ENCODE data around the gene SPTBN5. TPM values are rescaled to one million over a fixed set of nuclear protein-coding genes. Genes with fewer than 3 reads are reported as not detected.
A peak's percentile ranks its signal among the peaks of the same experiment; 100 is the strongest.

The SPTBN5 gene
- total RNA-seq, 2 donors from 2014 or later = 2.0 to 2.8 TPM

DNA sequence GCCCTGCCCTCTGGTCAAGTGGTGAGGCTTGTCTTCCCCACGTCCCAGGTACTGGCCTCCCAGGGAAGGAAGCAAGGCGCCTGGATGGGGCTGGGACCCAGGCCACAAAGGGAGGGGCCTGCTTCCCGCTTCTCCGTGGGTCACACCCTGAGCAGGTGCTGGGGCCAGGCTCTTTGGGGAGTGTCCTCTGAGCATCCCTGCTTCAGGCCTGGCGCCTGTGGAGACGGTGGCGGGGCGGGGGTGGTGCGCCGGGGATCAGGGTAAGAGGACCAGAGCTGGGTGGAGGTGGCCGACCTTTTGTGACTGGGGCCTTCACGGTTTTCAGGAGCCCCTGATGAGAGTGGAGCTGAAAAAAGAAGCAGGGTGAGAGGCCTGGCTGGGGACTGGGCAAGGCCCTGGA is 51.6 kb downstream of the SPTBN5 start:
- Histone ChIP-seq H3K27me3 (ENCODE audit: control insufficient read depth, insufficient read depth, low read length, poor library complexity, severe bottlenecking) (no peaks in the 10 kb centered on the region), H3K4me1 (ENCODE audit: control insufficient read depth, insufficient read depth, low read length) (no peaks in the 10 kb centered on the region), H3K4me3 (ENCODE audit: low read length) (no peak overlapping the region), H3K36me3 (ENCODE audit: control insufficient read depth, insufficient read depth, low read length) (no peaks in the 10 kb centered on the region), H3K9ac (ENCODE audit: extremely low read depth, low read length, poor library complexity, severe bottlenecking) (no peak overlapping the region), H3K9me3 (ENCODE audit: control insufficient read depth, low read length) (no peaks in the 10 kb centered on the region), H3K27ac (ENCODE audit: low read depth, low read length) (no peak overlapping the region)
- H3K9me3 Mint-ChIP-seq = no peaks in the 10 kb centered on the region
- no peaks in the 10 kb centered on the region for H3K4me1 Mint-ChIP-seq
- 86 to 94% methylated on average over 5 to 12 of the region's 12 CpGs for WGBS, 2 experiments (ENCODE audit: insufficient coverage in 1 of 2, insufficient read length in 1 of 2)
- no peak overlapping the region for H3K4me3 Mint-ChIP-seq
- H3K27me3 Mint-ChIP-seq (ENCODE audit: insufficient read depth) = no peaks in the 10 kb centered on the region
- TF ChIP-seq, protein P1, sequence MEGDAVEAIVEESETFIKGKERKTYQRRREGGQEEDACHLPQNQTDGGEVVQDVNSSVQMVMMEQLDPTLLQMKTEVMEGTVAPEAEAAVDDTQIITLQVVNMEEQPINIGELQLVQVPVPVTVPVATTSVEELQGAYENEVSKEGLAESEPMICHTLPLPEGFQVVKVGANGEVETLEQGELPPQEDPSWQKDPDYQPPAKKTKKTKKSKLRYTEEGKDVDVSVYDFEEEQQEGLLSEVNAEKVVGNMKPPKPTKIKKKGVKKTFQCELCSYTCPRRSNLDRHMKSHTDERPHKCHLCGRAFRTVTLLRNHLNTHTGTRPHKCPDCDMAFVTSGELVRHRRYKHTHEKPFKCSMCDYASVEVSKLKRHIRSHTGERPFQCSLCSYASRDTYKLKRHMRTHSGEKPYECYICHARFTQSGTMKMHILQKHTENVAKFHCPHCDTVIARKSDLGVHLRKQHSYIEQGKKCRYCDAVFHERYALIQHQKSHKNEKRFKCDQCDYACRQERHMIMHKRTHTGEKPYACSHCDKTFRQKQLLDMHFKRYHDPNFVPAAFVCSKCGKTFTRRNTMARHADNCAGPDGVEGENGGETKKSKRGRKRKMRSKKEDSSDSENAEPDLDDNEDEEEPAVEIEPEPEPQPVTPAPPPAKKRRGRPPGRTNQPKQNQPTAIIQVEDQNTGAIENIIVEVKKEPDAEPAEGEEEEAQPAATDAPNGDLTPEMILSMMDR (conservative IDR thresholded peaks at IDR 0.05) = no peak
- peak overlapping the region; percentile 30 for H3K27ac Mint-ChIP-seq
- H3K36me3 Mint-ChIP-seq (ENCODE audit: low read depth) = peaks cover 11% of the 10 kb centered on the region
- no peak for DNase-seq

DNA sequence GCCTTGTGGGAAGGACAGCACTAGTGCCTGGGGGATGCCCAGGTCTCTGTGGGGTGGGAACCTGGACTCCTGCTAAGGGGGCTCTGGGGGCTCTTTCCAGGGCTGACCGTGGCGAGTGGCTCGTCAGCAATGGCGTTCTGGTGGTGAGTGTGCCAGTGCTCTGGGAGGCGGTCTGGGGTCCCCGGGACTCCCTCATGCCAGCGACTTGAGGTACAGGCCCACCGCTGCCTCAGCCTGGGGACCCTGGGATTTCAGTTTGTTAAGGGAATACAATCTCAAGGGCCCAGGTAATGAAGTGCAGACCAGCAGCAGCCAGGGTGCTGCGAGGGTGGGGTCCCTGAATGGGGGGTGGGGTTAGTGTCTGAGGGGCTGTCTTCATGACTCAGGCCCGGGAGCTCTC is 52.7 kb downstream of the SPTBN5 start:
- Histone ChIP-seq H3K27ac (ENCODE audit: low read depth, low read length) (no peak overlapping the region), H3K27me3 (ENCODE audit: control insufficient read depth, insufficient read depth, low read length, poor library complexity, severe bottlenecking) (no peaks in the 10 kb centered on the region), H3K36me3 (ENCODE audit: control insufficient read depth, insufficient read depth, low read length) (no peaks in the 10 kb centered on the region), H3K4me3 (ENCODE audit: low read length) (no peak overlapping the region), H3K9me3 (ENCODE audit: control insufficient read depth, low read length) (no peaks in the 10 kb centered on the region), H3K9ac (ENCODE audit: extremely low read depth, low read length, poor library complexity, severe bottlenecking) (no peak overlapping the region), H3K4me1 (ENCODE audit: control insufficient read depth, insufficient read depth, low read length) (no peaks in the 10 kb centered on the region)
- H3K27ac Mint-ChIP-seq = no peak overlapping the region
- H3K4me1 Mint-ChIP-seq = no peaks in the 10 kb centered on the region
- TF ChIP-seq, protein P1 (conservative IDR thresholded peaks at IDR 0.05) = no peak
- no peaks in the 10 kb centered on the region for H3K27me3 Mint-ChIP-seq (ENCODE audit: insufficient read depth)
- no peak overlapping the region for H3K4me3 Mint-ChIP-seq
- H3K9me3 Mint-ChIP-seq = no peaks in the 10 kb centered on the region
- WGBS, 2 experiments (ENCODE audit: insufficient coverage in 1 of 2, insufficient read length in 1 of 2) = 94% methylated on average over 6 to 10 of the region's 10 CpGs
- DNase-seq = no peak
- peaks cover 14% of the 10 kb centered on the region for H3K36me3 Mint-ChIP-seq (ENCODE audit: low read depth)

DNA sequence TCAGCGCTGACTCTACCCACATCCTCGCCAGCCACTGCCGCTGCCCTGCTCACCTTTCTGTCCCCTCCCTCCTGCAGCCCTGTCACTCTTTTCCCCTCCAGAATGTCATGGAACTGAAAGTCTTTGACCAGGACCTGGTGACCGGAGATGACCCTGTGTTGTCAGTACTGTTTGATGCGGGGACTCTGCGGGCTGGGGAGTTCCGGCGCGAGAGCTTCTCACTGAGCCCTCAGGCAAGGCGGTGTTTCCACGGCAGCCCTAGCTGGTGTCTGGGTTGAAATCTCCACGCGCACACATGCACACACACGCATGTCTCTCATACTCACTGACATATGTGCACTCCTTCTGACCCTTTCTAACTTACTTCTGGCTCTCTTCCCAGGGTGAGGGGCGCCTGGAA is 53.2 kb downstream of the SPTBN5 start:
- Mint-ChIP-seq H3K27me3 (ENCODE audit: insufficient read depth) (no peaks in the 10 kb centered on the region), H3K27ac (peak overlapping the region; percentile 44)
- 87 to 93% methylated on average over 10 to 15 of the region's 15 CpGs for WGBS, 2 experiments (ENCODE audit: insufficient coverage in 1 of 2, insufficient read length in 1 of 2)

More for the DNA sequence above, 53.2 kb downstream of the SPTBN5 start:
- Histone ChIP-seq H3K9ac (ENCODE audit: extremely low read depth, low read length, poor library complexity, severe bottlenecking) (no peak overlapping the region), H3K4me3 (ENCODE audit: low read length) (no peak overlapping the region), H3K27ac (ENCODE audit: low read depth, low read length) (no peak overlapping the region), H3K9me3 (ENCODE audit: control insufficient read depth, low read length) (no peaks in the 10 kb centered on the region), H3K27me3 (ENCODE audit: control insufficient read depth, insufficient read depth, low read length, poor library complexity, severe bottlenecking) (no peaks in the 10 kb centered on the region), H3K4me1 (ENCODE audit: control insufficient read depth, insufficient read depth, low read length) (no peaks in the 10 kb centered on the region), H3K36me3 (ENCODE audit: control insufficient read depth, insufficient read depth, low read length) (no peaks in the 10 kb centered on the region)
- TF ChIP-seq, protein P1 (conservative IDR thresholded peaks at IDR 0.05) = no peak
- DNase-seq = no peak
- Mint-ChIP-seq H3K4me3 (no peak overlapping the region), H3K36me3 (ENCODE audit: low read depth) (peaks cover 12% of the 10 kb centered on the region), H3K4me1 (no peaks in the 10 kb centered on the region), H3K9me3 (no peaks in the 10 kb centered on the region)
